Tongue (tissue), 2 donors: ENCODE results near the gene POU3F3. TPM values are rescaled to one million over a fixed set of nuclear protein-coding genes. Genes with fewer than 3 reads are reported as not detected.
A peak's percentile ranks its signal among the peaks of the same experiment; 100 is the strongest.

Source experiments
- DNase-seq: peaks from one replicate; pipeline ENCODE4 v3.0.0-alpha.2; 2015
- total RNA-seq: library from RNA; depleted of rRNA; stranded (reverse); fragments of >200 nt; gene quantifications from one replicate; pipeline ENCODE4 v1.2.3, GENCODE V29; 2014

POU3F3 gene
- total RNA-seq, 1 donor from 2014 or later, result not detected

DNA sequence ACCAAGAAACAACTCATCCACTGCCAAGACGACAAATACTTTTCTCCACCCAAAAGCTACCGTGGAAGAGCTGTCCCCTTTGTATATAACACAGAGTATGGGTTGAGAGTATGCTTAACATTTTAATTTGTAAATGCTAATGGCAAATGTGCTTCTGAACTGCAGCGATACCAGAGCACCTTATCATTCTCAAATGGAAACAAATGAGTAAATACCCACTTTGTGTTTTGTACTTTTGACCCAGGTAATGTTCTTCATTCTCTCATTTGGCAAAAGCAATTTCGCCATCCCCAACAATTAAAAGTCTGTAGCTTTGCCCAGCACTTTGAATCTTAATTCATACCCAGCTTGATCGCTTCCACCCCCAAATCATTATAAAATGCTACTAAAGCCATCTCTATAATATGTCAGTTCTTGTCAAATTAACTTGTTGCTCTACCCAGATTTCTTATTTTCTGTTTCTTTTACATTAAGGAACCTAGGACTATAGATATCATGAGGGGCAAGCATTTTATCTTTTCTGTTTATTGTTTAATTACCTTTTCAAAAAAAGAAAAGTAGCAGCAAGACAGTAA is 6.2 kb upstream of the POU3F3 start:
- no peak for DNase-seq

DNA sequence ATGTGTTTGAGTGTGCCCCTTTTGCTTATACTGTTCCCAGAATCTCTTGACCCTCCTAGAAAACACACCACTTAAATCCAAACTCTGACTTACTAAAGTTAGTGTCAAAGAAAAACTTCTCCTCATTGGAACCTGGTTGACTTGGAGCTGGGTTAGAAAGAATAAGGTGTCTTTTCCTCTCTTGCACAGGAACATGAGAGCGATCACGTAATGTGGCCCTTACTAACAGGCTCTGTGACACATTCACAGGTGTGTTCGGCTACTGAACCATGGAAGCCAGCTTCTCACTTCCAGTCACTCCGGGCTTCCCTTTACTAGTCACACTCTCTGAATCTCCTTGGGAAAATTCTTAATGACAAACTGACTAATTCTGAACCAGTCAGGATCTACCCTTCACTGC is 5.4 kb upstream of the POU3F3 start:
- no peak for DNase-seq

- no peak for DNase-seq
These were observed 4.8 kb upstream of the POU3F3 start for GRCh38 chr2:104849101-104849500.

GRCh38 chr2:104849618-104850141 is 4.2 kb upstream of the POU3F3 start:
- DNase-seq, result peak; percentile 91

DNA sequence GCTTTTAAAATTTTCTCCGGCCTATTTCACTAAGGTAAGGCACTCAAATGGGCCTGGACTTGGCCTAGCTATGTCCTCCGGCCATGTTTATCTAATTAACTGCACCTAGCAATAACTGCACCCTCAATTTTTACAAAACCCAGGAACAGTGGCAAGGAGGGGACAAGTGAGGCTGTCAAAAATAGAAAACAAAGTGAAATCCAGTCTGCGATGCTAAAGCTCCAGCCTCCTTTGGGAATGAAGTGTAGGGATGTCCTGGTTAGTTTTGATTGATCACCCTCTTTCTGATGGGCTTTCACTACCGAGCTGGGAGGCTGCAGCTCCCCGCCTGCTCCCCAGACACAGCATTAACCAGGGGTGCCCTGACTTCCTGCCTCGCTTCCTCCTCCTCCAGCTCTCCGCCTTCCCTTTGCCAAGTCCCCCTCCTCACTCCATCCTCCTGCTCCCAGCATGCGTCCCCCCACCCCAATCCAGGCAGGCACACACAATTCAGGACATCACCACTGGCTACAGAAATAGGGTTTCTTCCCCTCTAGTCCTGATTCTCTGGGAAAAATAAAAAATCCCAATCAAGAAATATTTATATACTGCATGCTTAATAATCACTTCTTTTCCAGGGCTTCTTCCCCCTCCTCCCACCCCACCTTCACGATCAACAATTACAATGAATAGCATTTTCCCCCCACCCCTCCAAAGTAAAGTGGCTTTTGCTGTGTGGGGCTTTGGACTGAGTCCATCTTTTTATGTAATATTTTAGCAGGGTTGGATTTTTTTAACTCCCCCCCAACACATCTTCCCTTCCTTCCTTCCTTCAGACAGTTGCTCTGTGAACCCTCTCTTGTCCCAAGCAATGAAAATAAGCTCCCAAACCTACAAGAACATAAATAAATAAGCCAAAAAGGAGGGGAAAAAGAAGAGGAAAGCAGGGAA is 3.3 kb upstream of the POU3F3 start:
- no peak for DNase-seq

- no peak for DNase-seq
These were observed 2.4 kb upstream of the POU3F3 start for GRCh38 chr2:104851291-104852089.

GRCh38 chr2:104852090-104852666 is 1.7 kb upstream of the POU3F3 start:
- no peak for DNase-seq

GRCh38 chr2:104854498-104855220 is 744 bp downstream of the POU3F3 start:
- DNase-seq, result no peak

- no peak for DNase-seq
These were observed 1.5 kb downstream of the POU3F3 start for GRCh38 chr2:104855221-104856085.

GRCh38 chr2:104856086-104856972 is 2.4 kb downstream of the POU3F3 start:
- no peak for DNase-seq

GRCh38 chr2:104856973-104857261 is 3.0 kb downstream of the POU3F3 start:
- no peak for DNase-seq

GRCh38 chr2:104857262-104858005 is 3.5 kb downstream of the POU3F3 start:
- no peak for DNase-seq

DNA sequence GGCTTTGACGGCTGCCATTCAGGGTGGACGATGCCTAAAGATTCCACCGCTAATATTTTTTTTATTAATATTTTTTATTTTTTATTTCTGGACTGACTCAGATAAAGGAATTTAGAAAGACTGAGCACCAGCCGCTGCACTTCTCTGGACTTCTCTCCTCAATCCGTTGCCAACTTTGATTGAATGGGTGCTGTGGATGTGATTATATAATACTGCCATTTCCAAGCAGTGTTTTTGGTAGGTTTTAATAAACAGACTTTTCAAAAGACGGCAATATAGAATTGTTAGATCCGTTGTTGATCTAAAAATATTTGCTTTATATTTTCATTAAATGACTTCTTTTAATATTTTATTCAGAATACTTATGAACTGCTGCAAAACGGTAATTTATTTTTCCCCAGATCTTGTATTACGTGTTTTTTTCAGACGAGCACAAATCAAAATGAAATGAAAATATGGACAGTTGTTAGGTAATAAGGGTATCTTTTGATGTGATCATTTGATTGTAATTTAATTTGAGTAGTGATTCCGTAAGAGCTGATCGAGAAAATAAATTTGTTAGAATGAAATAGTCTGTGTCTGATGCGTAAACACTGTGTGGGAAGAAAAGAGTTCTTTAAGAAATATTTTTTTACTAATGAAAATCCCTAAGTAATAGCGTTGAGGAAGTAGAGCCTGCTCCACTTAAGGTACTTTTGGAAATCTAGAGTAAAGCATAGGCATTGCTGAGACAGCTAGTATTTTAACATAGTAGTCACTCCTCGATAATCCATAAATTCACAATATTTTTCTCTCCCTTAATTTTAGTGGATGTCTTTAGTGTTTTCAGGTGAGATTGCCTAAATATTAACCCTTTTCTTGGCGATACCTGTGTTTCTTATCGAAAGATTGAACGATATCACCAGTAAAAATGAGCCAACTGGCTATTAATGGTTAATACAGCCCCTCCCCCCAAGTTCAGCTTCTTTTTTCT is 4.4 kb downstream of the POU3F3 start:
- DNase-seq, result peak; percentile 60

GRCh38 chr2:104859291-104859765 is 5.4 kb downstream of the POU3F3 start:
- no peak for DNase-seq

GRCh38 chr2:104859766-104860450 is 6.0 kb downstream of the POU3F3 start:
- no peak for DNase-seq

- DNase-seq, result no peak
These were observed 6.5 kb downstream of the POU3F3 start for GRCh38 chr2:104860451-104860790.
